ENCODE results near the gene DGKA.
"Not testable (repeated sequence)": the region's sequence is repeated elsewhere in the genome, so short reads cannot be mapped to it uniquely, and the experiment has no call there.

The DGKA gene

GRCh38 chr12:55969356-55969755 is 38.4 kb downstream of the DGKA start:
- no peak for DNase-seq (ENCODE audit: low read depth)

DNA sequence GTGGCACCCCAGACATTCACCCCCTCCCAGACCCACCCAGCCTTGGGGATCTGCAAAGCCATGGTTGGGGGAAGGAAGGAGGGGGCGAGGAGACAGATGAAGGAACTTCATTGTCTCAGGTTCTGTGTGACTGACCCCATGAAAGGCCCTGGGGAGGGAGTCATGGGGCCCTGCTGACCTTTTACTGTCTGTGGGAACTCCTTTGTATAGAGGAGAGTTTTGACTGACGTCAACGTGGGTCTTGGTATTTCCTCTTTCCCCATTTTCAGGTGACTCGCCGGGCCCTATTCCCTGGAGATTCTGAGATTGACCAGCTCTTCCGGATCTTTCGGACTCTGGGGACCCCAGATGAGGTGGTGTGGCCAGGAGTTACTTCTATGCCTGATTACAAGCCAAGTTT is 39.8 kb downstream of the DGKA start:
- no peak for DNase-seq (ENCODE audit: low read depth)

GRCh38 chr12:55972042-55972441 is 41.1 kb downstream of the DGKA start:
- DNase-seq (ENCODE audit: low read depth) = no peak

DNA sequence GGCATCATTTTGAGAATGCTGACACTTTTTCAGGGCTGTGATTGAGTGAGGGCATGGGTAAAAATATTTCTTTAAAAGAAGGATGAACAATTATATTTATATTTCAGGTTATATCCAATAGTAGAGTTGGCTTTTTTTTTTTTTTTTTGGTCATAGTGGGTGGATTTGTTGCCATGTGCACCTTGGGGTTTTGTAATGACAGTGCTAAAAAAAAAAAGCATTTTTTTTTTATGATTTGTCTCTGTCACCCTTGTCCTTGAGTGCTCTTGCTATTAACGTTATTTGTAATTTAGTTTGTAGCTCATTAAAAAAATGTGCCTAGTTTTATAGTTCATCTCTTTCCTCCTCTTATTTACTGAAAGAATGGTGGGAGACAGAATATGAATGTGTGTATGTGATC is 41.5 kb downstream of the DGKA start:
- DNase-seq (ENCODE audit: low read depth) = no peak

- DNase-seq (ENCODE audit: low read depth) = no peak
Measured at GRCh38 chr12:55972911-55973598, 42.1 kb downstream of the DGKA start.

- DNase-seq (ENCODE audit: low read depth) = peak; percentile 95
Measured at GRCh38 chr12:55973599-55974307, 42.8 kb downstream of the DGKA start, which contains the start of gene RAB5B. RAB5B (plus strand) TSS chr12:55974078; CDS start chr12:55986961, 12,883 bp downstream.

GRCh38 chr12:55974308-55974730 is 43.4 kb downstream of the DGKA start:
- no peak for DNase-seq (ENCODE audit: low read depth)

DNA sequence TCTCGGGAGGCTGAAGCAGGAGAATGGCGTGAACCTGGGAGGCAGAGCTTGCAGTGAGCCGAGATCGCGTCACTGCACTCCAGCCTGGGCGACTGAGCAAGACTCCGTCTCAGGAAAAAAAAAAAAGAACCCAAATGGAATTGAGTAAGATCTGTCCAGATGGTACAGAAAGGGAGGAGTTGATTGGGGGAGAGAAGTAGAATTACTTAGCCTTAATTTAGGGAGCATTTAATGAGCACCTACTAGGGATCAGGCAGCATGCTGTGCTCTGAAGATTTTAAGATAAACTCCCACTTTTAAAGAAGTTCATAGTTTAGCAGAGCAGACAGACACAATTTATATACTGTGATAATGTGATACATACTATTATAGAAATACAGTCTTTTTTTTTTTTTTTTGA is 47.4 kb downstream of the DGKA start:
- DNase-seq (ENCODE audit: low read depth) = no peak

- DNase-seq (ENCODE audit: low read depth) = no peak
Measured at GRCh38 chr12:55979069-55979468, 48.1 kb downstream of the DGKA start.

DNA sequence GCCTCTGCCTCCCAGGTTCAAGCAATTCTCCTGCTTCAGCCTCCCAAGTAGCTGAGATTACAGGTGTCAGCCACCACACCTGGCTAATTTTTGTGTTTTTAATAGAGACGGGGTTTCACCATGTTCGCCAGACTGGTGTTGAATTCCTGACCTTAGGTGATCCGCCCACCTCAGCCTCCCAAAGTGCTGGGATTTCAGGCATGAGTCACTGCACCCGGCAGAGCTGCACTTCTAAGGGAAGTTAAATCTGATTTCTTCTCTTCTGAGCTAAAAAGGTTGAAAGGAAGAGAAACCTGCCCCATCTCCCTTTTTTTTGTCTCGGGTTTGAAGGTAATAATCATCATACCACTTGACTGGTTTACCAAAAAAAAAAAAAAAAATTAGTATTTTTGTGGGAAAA is 50.9 kb downstream of the DGKA start:
- DNase-seq (ENCODE audit: low read depth) = not testable (repeated sequence)

- no peak for DNase-seq (ENCODE audit: low read depth)
Measured at GRCh38 chr12:55982319-55982936, 51.5 kb downstream of the DGKA start.

- no peak for DNase-seq (ENCODE audit: low read depth)
Measured at GRCh38 chr12:55983232-55983842, 52.4 kb downstream of the DGKA start.

GRCh38 chr12:55984861-55985260 is 53.9 kb downstream of the DGKA start:
- DNase-seq (ENCODE audit: low read depth) = no peak

- DNase-seq (ENCODE audit: low read depth) = no peak
Measured at GRCh38 chr12:55985341-55985740, 54.4 kb downstream of the DGKA start.

- DNase-seq (ENCODE audit: low read depth) = not testable (repeated sequence)
Measured at GRCh38 chr12:55985976-55986375, 55.0 kb downstream of the DGKA start.

- DNase-seq (ENCODE audit: low read depth) = no peak
Measured at GRCh38 chr12:55991110-55991509, 60.1 kb downstream of the DGKA start.

GRCh38 chr12:55993230-55993853 is 62.4 kb downstream of the DGKA start:
- DNase-seq (ENCODE audit: low read depth) = no peak

DNA sequence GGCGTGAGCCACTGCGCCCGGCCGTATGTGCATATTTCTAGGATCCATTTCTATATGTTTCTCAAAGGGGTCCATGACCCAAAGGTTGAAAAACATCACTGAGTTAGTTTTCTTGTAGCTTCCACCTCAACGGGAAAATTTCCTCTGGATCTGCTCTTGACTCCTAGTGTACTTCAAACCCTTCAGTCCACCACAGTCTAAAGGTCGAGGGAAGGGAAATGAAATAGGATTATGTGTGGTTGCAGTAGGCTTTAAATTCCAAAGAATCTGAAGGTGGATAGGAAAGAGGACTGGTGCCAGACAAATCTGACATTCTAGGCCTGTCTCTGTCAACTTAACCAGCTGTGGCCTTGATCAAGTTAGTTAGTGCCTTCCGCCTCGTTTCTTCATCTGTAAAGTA is 64.4 kb downstream of the DGKA start:
- DNase-seq (ENCODE audit: low read depth) = no peak

GRCh38 chr12:55996201-55996714 is 65.3 kb downstream of the DGKA start:
- DNase-seq (ENCODE audit: low read depth) = peak; percentile 39

DNA sequence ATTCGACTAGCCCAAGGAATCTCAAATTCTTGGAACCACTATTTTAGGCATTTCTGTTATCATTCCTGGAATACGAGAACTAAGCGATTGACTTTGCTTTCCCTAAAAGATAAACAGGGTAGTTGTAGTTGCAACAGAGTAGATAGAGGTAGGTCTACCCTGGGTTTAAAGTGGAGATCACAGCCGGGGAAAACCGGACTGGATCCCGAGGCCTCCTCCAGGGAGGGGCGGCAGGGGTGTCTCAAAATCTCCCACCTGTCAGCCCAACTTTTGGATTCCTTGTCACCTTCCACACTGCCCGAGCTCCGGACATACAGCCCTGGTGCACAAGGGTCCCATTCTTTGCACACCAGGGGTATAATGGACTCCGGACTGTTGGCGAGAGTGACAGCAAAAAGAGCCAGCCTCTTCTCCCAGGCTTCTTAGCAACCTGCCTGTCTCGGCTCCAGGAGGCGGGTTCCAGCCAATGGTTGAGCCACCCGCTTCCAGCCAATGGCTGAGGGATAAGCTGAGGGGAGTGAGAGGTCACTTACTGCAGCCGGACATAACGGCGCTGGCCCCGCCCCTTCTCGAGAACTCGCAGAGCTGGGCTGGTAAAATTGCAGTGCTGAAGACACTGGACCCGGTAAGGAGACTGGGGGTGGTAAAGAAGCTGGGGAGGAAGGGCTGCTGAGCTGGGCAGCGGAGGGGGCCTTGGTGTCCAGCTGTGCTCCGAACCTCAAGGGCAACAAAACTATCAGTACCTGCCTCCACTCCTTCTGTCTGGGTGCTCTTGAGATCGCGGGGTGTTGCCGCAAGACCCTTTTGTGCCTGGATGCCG is 66.0 kb downstream of the DGKA start, which contains the start of gene SUOX:
TSS of gene SUOX (plus strand) at position 562 of the 820 bp plus-strand sequence. CDS start 4,946 bp downstream, outside the sequence.
- DNase-seq (ENCODE audit: low read depth) = no peak

- no peak for DNase-seq (ENCODE audit: low read depth)
Measured at GRCh38 chr12:55997535-55997859, 66.5 kb downstream of the DGKA start.
